GM12878 (cell line): ENCODE data around the gene SSRP1.

Source experiments
- CEBPB ChIP-seq, 2 experiments: fragments of 150-350 bp in 1 of 2; IDR thresholded peaks; 2 replicates each; pipeline ENCODE4 v1.6.1; 2012 to 2014; ENCODE audit warnings: low read depth in 2 of 2, low read length in 2 of 2, borderline replicate concordance in 1 of 2, inconsistent platforms in 1 of 2
- CTCF ChIP-seq, 3 experiments: IDR thresholded peaks in 2 of 3; conservative IDR thresholded peaks in 1 of 3; 2 replicates each; pipeline ENCODE4 v1.5.1; 2011; ENCODE audit warnings: low read depth in 3 of 3, low read length in 3 of 3, mild to moderate bottlenecking in 3 of 3, control low read depth in 2 of 3, moderate library complexity in 2 of 3, inconsistent platforms in 1 of 3, mixed read lengths in 1 of 3; ENCODE audit not compliant: control insufficient read depth in 2 of 3, insufficient read depth in 1 of 3; ENCODE audit errors: extremely low read depth in 1 of 3
- E4F1 ChIP-seq: fragments of 450-650 bp; IDR thresholded peaks from 2 replicates; pipeline ENCODE4 v1.6.1; 2018; ENCODE audit warnings: borderline replicate concordance, mild to moderate bottlenecking; ENCODE audit not compliant: partially characterized antibody
- EZH2 ChIP-seq: IDR thresholded peaks from 2 replicates; pipeline ENCODE4 v1.6.1; 2012; ENCODE audit warnings: low read depth, mild to moderate bottlenecking, control low read depth, inconsistent platforms, low read length, borderline replicate concordance; ENCODE audit not compliant: control insufficient read depth
- FOXM1 ChIP-seq: IDR thresholded peaks from 2 replicates; pipeline ENCODE4 v1.6.1; 2012; ENCODE audit warnings: low read depth, mild to moderate bottlenecking, inconsistent platforms, low read length, moderate library complexity
- MLLT1 ChIP-seq: fragments of 450-650 bp; IDR thresholded peaks from 2 replicates; pipeline ENCODE4 v1.6.1; 2016; ENCODE audit warnings: mild to moderate bottlenecking
- POLR2AphosphoS5 ChIP-seq: IDR thresholded peaks from 2 replicates; pipeline ENCODE4 v1.6.1; 2011; ENCODE audit warnings: mild to moderate bottlenecking, low read length, inconsistent platforms
- POU2F2 ChIP-seq: IDR thresholded peaks from 3 replicates; pipeline ENCODE4 v1.6.1; 2011; ENCODE audit warnings: low read depth, mild to moderate bottlenecking, low read length, borderline replicate concordance
- RFX5 ChIP-seq: IDR thresholded peaks from 2 replicates; pipeline ENCODE4 v1.6.1; 2011; ENCODE audit warnings: low read depth, low read length, improper control_type of control experiment
- TAF1 ChIP-seq: IDR thresholded peaks from 2 replicates; pipeline ENCODE4 v1.6.1; 2011; ENCODE audit warnings: mild to moderate bottlenecking, low read depth, low read length, borderline replicate concordance
- TCF3 ChIP-seq: IDR thresholded peaks from 2 replicates; pipeline ENCODE4 v1.6.1; 2012; ENCODE audit warnings: low read depth, mild to moderate bottlenecking, low read length, borderline replicate concordance; ENCODE audit not compliant: insufficient read depth
- YY1 ChIP-seq: IDR thresholded peaks from 2 replicates; pipeline ENCODE4 v1.6.1; 2011; ENCODE audit warnings: low read depth, mild to moderate bottlenecking, low read length
- TF ChIP-seq, protein P1 (sequence below): IDR thresholded peaks from 2 replicates; pipeline ENCODE4 v1.6.1; 2012; ENCODE audit warnings: low read depth, low read length, improper control_type of control experiment

DNA sequence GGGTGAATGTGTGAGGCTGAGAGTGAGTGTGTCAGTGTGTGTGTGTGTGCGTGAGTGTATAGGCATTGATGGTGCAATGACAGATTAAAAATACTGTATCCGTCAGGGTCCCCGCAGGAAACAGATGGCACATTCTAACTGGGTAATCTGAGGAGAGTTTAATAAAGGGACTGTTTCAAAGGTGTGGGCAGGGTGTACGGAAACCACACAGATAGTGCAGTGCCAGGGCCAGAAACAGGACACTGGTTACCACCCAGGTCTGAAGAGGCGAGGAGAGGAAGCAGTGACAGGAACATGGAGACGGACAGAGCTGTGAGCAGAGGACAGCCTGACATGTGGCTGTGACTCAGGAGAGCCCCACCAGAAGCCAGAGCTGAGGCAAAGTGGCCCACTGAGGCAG lies 19.0 kb upstream of the SSRP1 start:
- TF ChIP-seq YY1 (no peak), POLR2AphosphoS5 (no peak), CTCF (IDR thresholded peaks at IDR 0.05 in 2 of 3, conservative IDR thresholded peaks at IDR 0.05 in 1 of 3; ENCODE audit: control insufficient read depth in 2 of 3, extremely low read depth in 1 of 3, insufficient read depth in 1 of 3, low read depth in 3 of 3, low read length in 3 of 3) (no peak), EZH2 (no peak), RFX5 (no peak), CEBPB (IDR thresholded peaks at IDR 0.05; ENCODE audit: borderline replicate concordance in 1 of 2, low read depth in 2 of 2, low read length in 2 of 2) (no peak), POU2F2 (no peak), TAF1 (no peak), E4F1 (no peak), MLLT1 (no peak), TCF3 (no peak), FOXM1 (no peak)
- TF ChIP-seq, protein P1, sequence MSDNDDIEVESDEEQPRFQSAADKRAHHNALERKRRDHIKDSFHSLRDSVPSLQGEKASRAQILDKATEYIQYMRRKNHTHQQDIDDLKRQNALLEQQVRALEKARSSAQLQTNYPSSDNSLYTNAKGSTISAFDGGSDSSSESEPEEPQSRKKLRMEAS, result no peak
